DMS114 treated with DMSO at 0.1 percent for 48 hours (cell line): ENCODE data around the gene FKBP6.
"Not testable (repeated sequence)": the region's sequence is repeated elsewhere in the genome, so short reads cannot be mapped to it uniquely, and the experiment has no call there.

Experiments
- DNase-seq: peaks from one replicate; lab custom pipeline; 2025; ENCODE audit not compliant: unreplicated experiment; lab: John Stamatoyannopoulos, UW

Gene FKBP6

DNA sequence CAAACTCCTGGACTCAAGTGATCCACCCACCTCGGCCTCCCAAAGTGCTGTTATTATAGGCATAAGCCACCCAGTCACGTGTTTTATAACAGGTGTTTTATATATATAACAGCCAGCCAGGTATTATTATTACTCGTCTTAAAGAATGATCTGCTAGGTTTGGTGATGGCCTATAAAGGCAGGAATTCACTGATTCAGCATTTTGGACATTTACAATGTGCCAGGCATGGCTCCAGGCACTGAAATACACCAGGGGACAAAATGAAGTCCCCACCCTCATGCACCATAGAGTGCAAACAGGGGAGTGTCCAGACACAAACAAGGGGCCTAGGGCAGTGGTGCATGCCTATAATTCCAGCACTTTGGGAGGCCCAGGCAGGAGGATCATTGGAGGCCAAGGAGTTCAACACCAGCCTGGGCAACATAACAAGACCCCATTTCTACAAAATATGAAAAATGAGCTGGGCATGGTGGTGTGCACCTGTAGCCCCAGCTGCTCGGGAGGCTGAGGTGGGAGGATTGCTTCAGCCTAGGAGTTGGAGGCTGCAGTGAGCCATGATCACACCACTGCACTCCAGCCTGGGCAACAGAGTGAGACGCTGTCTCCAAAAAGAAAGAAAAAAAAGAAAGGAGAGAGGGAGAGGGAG lies 4.4 kb upstream of the FKBP6 start:
- not testable (repeated sequence) for DNase-seq

DNA sequence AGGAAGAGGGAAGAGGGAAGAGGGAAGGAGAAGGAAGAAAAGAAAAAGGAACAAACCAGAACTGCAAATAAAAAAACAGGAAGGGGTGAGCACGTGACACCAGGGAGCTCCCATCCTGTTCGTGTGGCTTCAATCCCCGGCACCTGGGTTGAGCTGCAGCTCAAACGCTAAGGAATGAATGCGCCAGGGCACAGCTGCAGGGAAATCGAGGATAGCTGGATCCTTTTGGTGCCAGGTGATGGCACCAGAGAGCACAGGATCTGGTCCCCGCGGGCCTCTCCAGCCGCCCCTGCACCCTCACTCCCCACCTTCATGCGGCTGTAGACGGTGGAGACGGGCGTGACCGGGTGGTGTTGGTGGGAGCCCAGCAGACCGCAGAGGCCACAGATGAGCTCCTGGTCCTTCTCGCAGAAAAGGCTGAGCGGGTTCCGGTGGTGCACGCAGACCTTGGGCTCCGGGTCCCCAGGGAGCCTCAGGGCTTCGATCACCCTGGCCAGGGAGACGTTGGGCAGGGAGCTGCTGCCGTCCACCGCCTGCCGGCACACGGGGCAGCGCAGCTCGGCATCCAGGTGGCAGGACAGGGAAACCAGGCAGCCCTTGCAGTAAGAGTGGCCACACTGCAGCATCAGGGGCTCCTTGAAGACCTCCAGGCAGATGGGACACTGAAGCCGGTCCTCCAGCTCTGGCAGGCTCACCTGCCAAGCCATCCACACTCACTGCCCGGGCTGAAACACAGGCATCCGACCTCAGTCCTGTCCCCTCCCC lies 3.7 kb upstream of the FKBP6 start:
- peak; percentile 3 for DNase-seq

DNA sequence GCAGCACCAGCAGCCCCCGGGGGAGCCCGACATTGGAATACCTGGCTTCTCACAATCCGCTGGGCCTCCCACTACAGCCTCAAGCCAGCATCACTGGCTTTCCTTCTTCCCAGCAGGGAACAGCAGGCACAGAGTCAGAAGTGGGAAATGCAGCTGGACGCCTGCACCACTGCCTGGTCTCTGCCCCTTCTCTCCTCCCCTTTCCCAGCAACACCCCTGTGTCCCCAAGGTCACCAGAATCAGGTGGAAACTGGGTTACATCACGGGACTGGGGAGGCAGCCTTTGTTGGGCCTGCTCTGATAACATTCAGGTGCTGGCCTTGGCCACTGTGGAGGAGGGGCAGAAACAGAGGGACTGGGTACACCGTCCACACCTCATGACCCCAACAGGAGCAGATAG lies 2.5 kb upstream of the FKBP6 start:
- DNase-seq = not testable (repeated sequence)

DNA sequence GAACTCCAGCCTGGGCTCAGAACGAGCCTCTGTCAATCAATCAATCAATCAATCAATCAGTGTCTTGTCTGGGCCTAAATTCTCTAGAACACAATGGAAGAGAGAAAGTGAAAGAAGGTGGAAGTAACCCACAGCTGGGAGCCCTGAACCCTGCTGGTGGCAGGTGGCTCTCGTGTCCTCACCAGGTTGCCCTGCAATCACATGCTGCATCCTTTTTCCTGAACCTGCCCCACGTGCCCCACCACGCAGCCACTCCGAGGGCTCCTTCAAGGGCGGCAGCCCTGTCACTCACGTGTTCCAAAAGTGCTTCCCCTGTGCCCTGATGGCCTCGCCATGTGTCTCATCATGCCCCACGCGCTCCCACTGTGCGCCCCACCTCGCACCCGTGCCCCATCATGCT lies 512 bp upstream of the FKBP6 start:
- not testable (repeated sequence) for DNase-seq

DNA sequence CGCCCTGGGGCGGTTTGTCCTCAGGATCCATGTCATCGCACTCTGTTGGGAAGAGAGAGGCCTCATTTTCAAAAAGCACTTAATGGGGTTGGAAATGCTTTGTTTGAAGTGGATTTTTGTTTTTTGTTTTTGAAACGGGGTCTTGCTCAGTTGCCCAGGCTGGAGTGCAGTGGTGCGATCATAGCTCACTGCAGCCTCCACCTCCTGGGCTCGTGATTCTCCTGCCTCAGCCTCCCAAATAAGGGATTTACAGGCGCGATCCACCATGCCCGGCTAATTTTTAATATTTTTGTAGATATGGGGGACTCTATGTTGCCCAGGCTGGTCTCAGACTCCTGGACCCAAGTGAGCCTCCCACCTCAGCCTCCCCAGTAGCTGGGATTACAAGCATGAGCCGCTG lies 735 bp downstream of the FKBP6 start:
- DNase-seq = no peak

DNA sequence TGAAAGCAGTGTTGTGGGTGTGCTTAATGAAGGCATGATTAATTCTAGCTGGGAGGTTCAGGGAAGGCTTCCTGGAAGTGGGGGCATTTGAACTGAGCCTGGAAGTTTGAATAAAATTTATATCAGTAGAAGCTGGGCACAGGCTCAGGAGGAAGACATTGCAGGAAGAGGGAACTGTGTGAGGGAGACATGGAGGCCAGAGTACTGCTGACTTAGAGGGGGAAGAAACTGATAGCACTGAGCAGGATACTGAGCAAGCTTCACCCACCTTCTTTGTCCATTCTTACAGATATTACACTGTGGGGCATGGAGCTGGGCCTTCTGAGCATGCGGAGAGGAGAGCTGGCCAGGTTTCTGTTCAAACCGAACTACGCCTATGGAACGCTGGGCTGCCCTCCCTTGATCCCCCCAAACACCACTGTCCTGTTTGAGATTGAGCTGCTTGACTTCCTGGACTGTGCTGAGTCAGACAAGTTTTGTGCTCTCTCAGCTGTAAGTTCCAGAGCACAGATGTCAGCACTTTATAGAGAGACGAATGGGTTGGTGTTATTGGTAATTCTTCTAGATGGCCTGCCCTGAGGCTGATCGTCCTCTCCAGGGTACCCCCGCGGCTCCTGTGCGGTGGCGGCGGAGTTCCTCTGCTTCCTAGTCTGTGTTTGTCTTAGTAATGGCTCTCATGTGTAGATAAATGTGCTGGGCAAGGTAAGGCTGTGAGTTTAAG lies 2.1 kb downstream of the FKBP6 start:
- DNase-seq = no peak

DNA sequence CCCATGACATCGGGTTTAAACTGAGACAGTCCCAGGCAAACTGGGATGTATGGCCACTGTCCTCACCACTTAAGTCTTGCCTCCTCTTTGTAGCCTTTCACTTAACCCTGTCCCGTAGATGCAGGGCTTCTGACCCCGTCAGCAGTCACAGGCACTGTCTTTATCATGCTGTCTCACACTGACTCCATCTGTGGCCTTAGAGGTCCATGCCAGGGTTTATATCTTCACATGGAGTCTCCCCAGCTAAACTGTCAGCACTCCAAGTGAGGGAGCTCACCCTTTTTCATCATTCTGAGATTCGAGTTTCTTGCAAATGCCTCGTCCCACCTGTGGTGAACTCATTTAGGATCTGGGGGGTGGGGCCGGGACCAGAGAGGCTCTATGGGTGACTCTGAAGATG lies 2.8 kb downstream of the FKBP6 start:
- no peak for DNase-seq

DNA sequence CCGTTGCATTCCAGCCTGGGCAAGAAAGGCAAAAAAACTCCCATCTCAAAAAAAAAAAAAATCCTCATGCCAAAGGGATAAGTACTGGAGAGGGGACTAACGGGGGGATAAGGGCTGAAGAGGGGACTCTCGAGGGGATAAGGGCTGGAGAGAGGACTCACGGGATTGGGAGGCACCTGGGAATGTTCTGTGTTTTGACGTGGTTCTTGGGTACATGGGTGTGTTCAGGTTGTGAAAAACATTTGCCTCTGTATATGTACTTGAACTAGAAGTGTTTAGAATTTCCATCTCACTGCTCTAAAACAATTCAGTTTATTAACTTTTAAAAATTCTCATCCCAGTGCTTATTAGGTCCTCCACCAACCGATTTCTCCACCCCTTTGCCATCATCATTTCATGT lies 4.5 kb downstream of the FKBP6 start:
- DNase-seq = no peak

DNA sequence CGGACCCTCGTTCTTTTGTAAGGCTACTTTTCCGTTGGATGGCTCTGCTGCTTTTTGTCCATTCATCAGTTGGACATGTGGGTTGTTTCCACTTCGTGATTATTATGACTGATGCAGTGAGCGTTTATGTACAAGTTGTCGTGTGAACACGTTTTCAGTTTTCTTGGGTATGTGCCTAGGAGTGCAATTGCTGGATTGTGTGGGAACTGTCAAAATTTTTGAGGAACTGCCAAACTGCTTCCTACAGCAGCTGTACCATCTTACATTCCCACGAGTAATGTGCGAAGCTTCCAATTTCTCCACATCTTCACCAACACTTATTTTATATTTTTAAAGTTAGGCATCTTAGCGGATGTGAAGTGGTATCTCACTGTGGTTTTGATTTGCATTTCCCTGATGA lies 10.4 kb downstream of the FKBP6 start:
- DNase-seq = no peak

DNA sequence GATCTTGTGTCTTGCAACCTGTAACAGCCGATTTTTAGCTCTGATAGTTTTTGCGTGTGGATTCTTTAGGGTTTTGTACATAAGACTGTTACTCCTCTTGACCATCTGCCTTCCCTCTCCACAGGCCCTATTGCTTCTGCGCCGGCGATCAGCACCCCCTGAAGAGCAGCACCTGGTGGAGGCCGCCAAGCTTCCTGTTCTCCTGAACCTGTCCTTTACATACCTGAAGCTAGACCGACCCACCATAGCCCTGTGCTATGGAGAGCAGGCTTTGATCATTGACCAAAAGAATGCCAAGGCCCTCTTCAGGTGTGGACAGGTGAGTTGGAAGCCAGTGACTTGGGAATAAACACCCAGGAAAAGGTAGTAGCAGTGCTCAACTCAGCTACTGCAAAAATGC lies 12.6 kb downstream of the FKBP6 start:
- no peak for DNase-seq

DNA sequence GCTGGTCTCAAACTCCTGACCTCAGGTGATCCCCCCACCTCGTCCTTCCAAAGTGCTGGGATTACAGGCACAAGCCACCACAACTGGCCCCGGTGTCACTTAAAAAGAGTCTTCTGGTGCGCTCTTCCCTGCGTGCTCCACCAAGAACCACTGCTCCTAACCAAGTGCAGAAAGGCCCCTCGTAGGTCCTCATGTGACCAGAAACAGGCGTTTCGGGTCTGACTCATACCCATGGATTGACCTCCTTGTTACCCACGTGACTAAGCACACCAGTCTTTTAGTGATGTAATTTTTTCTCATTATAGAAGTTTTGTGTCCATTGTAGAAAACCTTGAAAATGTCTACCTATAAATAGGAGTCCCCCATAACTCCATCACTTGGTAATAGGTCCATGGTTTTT lies 13.9 kb downstream of the FKBP6 start:
- DNase-seq = no peak

DNA sequence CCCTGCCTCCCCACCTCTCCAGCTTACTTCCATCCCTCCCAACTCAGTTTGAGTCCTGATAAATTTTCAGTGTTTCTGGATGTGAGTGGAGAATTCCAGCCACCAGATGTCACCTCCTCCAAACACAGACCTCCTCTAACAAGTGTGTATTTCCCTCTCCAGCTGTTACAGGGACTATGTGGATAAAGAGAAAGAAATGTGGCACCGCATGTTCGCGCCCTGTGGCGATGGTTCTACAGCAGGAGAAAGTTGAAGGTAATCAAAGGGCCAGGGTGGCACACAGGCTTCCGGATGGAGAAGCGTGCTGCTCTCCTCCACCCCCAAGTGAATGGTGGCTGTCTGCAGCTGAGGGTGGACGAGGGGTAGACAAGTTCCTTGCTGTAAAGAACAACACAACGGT lies 14.7 kb downstream of the FKBP6 start:
- peak; percentile 46 for DNase-seq

DNA sequence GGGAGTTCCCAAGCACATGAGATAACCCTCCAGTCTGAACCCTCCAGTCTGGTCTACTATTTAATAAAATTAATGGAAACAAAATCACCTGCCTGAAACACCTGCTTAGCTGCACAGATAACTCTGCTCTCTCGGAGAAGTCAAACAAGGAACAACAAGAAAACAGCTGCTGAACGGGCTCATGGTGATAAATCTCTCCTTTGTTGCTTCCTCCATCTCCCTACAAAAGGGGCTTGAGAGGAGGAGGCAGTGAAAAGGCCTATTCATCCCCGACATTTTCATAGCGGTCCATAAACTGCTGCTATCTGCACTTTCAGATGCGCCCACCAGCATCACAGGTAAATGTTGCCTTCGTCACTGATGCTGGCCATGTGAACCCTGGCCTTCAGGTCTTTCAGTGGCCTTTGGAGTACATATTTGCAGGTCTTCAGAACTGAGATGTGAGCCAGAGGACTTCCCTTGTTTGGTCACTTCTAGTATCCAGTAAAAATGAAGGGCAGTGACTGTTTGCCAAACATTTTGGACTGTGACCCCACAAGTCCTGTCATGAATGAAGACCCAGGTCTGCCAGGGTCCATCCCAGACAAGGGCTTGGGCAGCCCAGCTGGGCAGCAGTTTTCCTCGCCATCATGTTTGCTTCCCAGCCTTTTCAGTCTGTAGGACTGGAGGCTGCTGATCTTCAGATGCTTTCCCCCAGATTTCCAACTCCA lies 15.9 kb downstream of the FKBP6 start:
- DNase-seq = no peak

DNA sequence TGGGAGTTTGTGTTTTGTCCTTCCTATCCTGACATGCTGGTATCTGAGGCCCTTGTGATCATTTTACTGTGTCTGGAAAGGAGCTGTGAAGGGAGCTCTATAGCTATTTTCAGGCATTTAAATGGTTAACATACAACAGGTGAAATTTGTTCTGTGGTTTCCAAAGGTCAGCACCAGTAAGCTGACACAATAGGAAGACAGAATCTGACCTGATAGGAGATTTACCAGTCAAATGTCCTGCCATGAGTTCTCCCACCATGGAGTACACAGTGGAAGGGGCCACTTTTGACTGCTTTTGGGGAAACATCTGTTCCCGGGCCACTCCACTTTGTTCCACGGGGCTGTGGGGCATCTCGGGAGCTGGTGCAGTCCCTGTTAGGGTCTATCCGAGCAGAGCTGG lies 17.6 kb downstream of the FKBP6 start:
- no peak for DNase-seq

DNA sequence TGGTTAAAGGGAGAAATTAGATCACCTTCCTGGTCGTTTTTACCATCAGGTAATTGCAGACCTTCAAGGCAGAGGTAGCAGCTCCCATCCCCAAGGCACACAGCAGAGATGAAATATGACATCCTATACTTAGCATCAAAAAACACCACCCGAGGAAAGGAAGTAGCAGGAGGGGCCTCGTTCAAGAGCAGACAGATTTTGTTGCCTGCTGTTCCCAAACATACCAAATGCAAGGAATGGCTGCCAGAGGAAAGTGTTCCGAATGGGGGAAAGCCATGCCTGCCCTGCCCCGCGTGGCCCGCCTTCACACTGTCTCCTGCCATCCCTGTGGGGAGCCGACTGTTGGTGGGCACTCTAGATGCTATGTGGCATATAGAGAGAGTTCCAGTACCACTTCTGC lies 18.0 kb downstream of the FKBP6 start:
- DNase-seq = no peak

DNA sequence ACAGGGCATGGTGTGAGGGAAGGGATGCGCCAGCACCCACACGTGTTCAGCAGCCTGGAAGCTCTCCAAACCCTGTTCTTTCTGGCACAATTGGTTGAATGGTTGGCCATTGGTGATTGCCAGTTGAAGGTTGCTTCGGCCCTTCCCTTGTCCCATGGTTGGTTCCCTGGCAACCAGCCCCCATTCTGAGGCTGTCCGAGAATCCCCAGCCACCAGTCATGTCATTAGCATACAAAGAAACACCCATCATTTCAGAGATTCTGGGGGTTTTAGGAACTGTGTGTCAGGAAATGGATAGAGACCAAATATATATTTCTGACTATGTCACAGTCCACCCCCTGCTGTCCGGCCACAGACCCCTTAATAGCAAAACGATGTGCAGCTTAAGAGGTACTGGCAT lies 21.8 kb downstream of the FKBP6 start:
- DNase-seq = no peak

DNA sequence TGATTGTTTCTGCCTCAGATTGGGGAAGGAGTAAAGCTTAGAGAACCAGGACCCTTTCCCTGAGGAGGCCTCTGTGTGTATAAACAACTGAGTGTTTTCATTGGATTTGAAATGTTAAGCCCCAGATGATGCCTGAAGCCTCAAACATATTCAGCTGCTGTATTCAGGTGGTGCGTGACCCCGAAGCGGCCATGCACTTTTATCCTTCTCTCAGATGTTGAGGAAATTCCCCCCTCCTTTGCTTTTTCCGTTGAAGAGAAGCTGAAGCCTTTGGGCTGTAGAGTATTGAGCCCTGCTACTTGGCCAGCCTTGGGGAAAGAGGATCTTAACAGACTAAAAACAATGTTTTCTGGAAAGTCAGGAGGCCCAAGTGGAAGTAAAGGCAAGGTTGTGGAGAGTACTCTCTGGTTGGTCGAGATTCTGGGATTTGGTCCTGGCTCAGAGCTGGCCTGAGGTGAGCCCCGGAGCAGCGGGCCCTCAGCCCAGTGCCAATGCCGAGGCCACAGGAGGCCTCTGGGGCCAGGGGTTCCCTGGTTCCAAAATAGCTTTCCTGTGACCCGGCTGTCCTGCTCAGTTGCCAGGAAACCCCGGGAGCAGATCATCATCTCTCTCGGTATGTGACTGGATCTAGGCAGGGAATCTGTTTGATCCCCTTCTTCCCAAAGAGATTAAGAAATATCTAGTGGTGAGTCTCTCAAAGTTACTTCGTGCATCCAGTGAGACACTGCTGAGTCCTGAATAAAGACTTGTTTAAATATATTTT lies 22.5 kb downstream of the FKBP6 start:
- no peak for DNase-seq

DNA sequence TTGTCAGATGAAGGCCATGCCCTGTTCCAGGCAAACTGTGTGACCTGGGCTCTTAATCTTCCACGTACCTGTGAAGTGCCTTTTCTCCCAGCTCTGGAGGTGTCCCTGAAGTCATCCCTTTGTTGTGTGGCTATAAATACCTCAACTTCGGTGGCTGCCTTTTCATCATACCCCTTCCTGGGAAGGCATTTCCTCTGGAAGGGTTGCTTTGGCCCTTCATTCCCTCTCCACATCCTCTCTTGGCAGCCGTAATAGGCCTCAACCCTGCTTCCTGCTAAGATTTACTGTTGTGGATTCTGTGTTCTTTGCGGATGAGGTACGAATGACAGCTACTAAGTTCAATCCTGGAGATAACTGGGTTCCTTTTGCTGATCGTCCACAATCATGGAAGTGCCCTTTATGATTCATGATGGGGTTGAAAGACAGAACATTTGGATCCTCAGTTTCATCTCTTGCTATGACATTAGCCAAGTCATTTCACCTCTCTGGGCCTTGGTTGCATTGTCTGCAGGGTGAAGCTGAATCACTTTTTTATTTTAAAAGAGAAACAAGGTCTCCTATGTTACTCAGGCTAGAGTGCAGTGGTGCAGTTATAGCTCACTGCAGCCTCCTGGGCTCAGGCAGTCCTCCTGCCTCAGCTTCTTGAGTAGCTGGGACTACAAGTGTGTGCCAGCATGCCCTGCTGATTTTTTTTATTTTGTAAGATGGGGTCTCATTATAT lies 23.6 kb downstream of the FKBP6 start:
- no peak for DNase-seq

DNA sequence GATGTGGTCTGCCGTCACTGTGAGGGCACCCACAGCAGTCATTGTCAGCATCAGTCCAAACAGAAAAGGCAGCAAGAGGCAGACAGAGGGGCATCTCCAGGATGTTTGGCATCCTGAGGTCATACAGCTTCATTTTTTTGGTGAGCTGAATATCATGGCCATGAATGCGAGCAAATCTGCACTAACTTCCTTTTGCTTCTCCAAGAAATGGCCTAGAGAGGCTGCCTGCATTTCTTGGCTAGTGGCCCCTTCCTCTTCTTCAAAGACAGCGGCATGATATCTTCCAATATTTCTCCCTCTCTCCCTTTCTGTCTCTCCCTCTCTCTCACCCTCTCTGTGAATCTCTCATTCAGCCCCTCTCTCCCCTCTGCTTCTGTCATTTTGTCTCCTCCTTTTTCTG lies 24.8 kb downstream of the FKBP6 start:
- no peak for DNase-seq

DNA sequence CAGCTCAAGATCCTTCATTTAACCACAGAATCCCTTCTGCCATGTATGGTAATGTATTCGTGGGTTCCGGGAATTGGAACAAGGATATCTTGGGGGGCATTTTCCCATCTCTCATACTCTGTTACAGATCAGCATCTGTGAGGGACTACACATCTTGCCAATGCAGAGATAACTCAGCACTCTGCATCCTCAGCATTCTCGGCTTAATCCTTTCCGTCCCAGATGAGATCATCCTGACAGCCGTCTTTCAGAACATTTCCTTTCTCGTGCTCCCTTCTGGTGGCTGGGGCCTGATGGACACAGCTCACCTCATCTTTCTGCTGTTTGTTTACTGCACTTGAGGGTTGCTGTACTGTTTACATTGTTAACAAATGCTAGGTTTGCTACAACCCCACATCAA lies 25.3 kb downstream of the FKBP6 start:
- DNase-seq = no peak
